T1000 (cell line): Measurements from ENCODE around the gene GLO1.
"Not testable (repeated sequence)": the region's sequence is repeated elsewhere in the genome, so short reads cannot be mapped to it uniquely, and the experiment has no call there.

ENCODE experiments used
- DNase-seq: peaks from one replicate; lab custom pipeline; 2025; ENCODE audit warnings: mixed read lengths; lab: John Stamatoyannopoulos, UW

Gene GLO1

DNA sequence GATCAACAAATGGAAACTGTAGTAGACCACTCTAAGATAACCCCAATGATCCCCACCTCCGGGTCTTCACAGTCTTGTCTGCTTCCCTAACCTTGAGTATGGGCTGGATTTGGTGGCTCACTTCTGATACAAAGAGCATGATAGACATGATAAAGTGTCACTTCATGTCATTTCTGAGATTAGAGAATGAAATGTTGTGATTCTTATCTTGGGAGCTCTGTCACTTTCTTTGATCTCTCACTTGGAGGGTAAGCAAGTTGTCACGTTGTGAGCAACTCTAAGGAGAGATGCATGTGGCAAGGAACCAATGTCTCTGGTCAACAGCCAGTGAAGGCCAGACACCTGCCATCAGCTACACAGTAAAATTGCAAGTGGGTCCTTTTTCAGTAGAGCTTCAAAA is 3.0 kb upstream of the GLO1 start:
- DNase-seq, result no peak

- no peak for DNase-seq
These were observed 1.1 kb upstream of the GLO1 start for GRCh38 chr6:38703949-38704590.

- no peak for DNase-seq
These were observed 1.4 kb downstream of the GLO1 start for GRCh38 chr6:38701551-38701950.

DNA sequence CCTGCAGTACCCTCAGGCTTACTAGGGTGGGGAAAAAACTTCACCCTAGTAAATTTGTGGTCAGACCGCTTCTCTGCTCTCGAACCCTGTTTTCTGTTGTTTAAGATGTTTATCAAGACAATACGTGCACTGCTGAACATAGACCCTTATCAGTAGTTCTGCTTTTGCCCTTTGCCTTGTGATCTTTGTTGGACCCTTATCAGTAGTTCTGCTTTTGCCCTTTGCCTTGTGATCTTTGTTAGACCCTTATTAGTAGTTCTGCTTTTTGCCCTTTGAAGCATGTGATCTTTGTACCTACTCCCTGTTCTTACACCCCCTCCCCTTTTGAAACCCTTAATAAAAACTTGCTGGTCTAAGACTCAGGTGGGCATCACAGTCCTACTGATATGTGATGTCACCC is 3.2 kb downstream of the GLO1 start:
- DNase-seq, result not testable (repeated sequence)

GRCh38 chr6:38697846-38698245 is 5.1 kb downstream of the GLO1 start:
- no peak for DNase-seq

DNA sequence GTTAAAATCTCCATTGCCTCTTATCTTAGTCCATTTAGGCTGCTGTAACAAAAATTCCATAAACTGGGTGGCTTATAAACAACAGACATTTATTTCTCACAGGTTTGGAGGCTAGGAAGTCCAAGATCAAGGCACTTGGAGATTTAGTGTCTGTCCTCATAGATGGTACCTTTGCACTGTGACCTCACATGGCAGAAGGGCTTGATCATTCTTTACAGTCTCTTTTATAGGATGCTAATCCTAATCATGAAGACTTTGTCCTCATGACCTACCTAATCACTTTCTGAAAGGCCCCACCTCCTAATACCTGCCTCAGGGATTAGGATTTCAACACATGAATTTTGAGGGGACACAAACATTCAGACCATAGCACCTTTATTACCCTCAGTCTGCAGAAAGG is 6.6 kb downstream of the GLO1 start:
- no peak for DNase-seq

DNA sequence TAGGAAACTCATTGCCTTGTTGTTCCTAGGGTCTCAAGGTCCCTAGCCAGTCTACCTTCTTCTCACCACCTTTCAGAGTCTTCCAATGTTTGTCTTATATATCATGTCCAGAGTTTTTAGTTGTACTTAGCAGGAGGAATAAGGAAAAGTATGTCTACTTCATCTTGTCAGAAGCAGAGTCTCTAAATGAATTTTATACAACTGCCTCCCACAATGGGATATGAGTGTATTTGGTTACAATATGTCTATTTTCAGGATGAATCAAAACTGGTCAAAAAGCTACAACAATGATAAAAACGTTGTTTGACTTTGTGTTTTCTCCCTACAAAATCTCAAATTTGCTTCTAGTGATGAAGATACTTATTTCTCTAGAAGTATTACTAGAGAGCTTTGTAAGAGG is 7.0 kb downstream of the GLO1 start:
- no peak for DNase-seq

- no peak for DNase-seq
These were observed 7.6 kb downstream of the GLO1 start for GRCh38 chr6:38695227-38695900.

GRCh38 chr6:38688579-38689087 is 14.3 kb downstream of the GLO1 start:
- DNase-seq, result no peak

- DNase-seq, result no peak
These were observed 15.4 kb downstream of the GLO1 start for GRCh38 chr6:38687549-38687948.

DNA sequence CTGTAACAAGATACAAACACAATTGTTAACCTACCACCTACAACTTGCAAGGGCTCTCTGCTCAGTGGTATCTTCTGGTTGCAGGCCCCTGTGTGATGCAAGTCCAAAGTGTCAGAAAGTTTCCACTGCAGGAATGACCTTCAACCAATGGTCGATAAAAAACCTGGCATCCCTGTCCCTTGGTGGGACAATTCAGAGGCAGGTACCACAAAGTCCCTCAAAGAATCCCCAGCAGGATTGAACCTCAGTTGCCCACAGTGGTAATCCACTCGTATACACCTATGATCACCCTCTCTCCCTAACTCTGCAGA is 15.9 kb downstream of the GLO1 start:
- DNase-seq, result no peak

GRCh38 chr6:38686270-38687042 is 16.5 kb downstream of the GLO1 start:
- no peak for DNase-seq

- no peak for DNase-seq
These were observed 18.0 kb downstream of the GLO1 start for GRCh38 chr6:38684904-38685303.

DNA sequence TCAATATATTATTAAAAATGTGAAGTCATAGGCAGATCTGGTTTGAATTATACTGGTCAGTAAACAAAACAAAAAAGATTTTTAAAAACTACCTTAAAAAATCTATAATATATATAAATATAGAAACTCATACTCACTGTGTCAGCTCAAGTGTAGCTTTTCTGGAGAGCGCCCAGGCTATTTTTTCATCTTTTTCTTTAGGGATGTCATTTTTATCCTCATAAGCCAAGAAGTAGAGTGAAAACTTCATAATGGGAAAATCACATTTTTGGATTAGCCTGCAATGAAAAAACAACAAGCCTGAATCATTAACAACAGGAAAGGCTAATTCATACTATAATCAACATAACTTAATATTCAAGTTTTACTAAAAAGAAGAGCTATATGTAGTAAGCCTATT is 18.7 kb downstream of the GLO1 start:
- DNase-seq, result no peak

DNA sequence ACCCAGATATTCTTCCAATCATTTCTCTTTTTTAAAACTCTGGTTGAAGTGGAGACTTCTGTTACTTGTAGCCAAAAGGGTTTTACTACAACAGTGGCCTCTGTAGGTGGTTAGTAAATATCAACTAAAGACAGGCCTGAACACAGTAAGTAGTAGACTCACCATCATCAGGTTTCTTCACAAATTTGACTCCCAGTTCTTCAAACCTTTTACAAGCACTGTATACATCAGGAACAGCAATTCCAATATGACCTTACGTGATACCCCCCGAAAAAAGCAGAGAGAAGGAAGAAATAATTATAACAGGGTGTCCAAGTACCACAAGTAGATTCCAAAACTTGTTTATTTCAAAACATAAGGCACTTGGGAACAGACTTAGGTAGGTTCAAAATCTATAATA is 21.1 kb downstream of the GLO1 start:
- no peak for DNase-seq

DNA sequence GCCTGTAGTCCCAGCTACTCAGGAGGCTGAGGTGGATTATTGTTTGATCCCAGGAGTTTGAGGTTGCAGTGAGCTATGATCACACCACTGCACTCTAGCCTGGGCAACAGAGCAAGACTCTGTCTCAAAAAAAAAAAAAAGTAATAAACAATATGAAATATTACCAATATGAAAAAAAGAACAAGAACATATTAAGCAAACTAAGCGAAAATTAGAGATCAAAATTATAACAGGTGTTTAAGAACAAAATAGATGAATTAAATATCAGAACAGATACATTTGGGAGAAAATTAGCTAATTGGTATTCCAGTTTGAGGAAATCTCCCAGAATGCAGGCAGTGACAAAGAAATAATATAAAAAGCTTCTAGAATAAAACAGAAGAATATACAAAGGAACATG is 23.3 kb downstream of the GLO1 start:
- no peak for DNase-seq

GRCh38 chr6:38678178-38678760 is 24.7 kb downstream of the GLO1 start:
- DNase-seq, result no peak

DNA sequence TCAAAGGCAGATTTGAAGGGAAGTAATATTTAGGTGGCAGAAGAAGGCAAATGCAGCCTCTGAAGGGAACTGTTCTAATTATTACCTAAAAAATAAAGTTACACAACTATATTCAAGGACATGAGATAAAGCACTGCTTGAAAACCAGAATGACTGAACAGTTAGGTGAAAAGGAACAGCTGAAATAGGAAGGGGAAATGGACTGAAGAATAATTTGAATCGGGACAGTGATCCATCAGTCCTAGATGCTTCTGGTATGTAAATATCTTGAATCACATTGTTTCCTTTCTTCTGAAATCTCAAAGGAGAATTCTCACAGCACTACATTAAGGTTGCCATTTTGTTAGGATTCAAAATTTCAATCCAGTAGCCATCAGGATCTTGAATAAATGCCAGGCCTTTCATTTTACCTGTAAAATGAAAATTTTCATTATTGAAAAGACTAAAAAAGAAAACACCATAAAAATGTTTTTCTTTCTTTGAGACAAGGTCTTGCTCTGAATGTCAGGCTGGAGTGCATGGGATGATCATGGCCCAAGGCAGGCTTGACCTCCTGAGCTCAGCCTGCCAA is 25.9 kb downstream of the GLO1 start:
- no peak for DNase-seq

DNA sequence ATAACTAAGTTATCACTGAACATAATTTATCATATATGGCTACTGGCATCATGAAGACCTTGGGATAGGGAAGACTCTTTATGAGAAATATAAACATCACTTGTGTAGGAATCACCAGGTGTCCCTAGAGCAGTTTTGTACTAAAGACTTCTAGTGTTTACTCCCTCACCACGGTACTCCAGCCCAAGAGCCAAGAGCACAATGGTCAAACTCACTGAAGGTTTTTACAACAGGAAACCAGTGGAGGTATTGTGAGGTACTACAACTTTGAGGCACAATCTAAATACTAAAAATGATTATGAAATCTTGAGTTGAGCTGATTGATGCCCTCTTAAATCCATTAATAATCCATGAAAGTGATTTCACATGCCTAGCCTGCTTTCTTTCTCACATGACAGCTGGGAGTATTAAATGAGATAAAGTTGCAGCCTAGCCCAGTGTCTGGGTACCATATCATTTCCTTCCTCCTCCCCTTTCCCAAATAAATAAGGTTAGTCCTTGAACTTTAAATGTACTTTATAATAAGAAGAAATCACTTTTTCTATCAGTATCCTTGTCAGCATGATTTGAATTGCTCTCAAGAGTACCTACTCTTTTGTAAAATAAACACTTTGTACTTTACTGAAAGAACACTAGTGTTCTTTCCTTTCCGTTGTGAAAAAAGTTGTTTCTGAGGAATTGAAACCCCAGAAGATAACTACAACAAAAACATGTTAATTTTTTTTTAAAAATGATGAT is 26.5 kb downstream of the GLO1 start:
- no peak for DNase-seq

DNA sequence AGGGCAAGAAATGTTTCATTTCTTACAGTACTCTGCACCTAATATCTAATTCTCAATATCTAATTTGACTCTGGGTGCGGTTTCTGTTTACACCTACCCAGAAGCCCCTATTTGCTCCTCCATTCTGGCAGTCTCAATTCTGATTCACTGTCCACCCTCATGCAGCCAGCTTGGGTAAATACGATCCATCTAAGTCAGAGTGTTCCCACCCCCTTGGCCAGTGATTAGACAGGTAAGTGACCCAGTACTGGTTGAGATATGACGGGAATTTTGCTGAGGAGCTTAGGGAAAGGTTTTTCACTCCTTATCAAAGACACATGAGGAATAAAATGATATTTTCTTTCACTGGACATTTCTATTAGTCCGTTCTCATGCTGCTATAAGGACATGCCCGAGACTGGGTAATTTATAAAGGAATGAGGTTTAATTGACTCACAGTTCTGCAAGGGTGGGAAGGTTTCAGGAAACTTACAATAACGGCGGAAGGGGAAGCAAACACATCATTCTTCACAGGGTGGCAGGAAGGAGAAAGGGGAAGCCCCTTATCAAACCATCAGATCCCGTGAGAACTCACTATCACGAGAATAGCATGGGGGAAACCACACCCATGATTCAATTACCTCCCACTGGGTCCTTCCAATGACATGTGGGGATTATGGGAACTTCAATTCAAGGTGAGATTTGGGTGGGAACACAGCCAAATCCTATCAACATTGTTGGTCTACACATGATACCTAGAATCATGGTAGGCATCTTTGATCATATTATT is 29.4 kb downstream of the GLO1 start:
- no peak for DNase-seq

GRCh38 chr6:38671885-38672467 is 31.0 kb downstream of the GLO1 start:
- DNase-seq, result no peak
